WTC11 (cell line): ENCODE data around the gene TOMM40L. TPM values are rescaled to one million over a fixed set of nuclear protein-coding genes. Genes with fewer than 3 reads are reported as not detected.
"Not testable (repeated sequence)": the region's sequence is repeated elsewhere in the genome, so short reads cannot be mapped to it uniquely, and the experiment has no call there.

Experiments used
- ATAC-seq: fragments of 200-7000 bp; cut with Tn5 transposase; 2 replicates; pipeline ENCODE4 v1.10.0; 2021; ENCODE audit warnings: mild to moderate bottlenecking, moderate library complexity
- CTCF ChIA-PET: fragments of 300-600 bp; sonication (Branson Sonifier 250); formaldehyde crosslinking; loops from one replicate; lab custom pipeline; 2021; ENCODE audit warnings: antibody characterized with exemption; lab: Charles Lee
- POLR2A ChIA-PET: fragments of 350-600 bp; sonication (Branson Sonifier 250); formaldehyde crosslinking; loops from one replicate; lab custom pipeline; 2021; ENCODE audit warnings: antibody characterized with exemption; lab: Charles Lee
- DNase-seq: peaks from one replicate; pipeline ENCODE4 v3.0.0; 2021; ENCODE audit warnings: low spot score
- H3K27ac Mint-ChIP-seq: 2 replicates; pipeline ENCODE4 v1.8.0; 2021; ENCODE audit warnings: mixed read lengths
- H3K27me3 Mint-ChIP-seq: 2 replicates; pipeline ENCODE4 v1.8.0; 2021; ENCODE audit warnings: low read depth, mild to moderate bottlenecking, moderate library complexity, mixed read lengths
- H3K36me3 Mint-ChIP-seq: 2 replicates; pipeline ENCODE4 v1.8.0; 2021; ENCODE audit warnings: mixed read lengths
- H3K4me1 Mint-ChIP-seq: 2 replicates; pipeline ENCODE4 v1.8.0; 2022; ENCODE audit warnings: mixed read lengths
- H3K4me3 Mint-ChIP-seq: 2 replicates; pipeline ENCODE4 v1.8.0; 2021; ENCODE audit warnings: mild to moderate bottlenecking, moderate library complexity, mixed read lengths
- H3K9me3 Mint-ChIP-seq: 2 replicates; pipeline ENCODE4 v1.8.0; 2021; ENCODE audit warnings: mixed read lengths
- ATF3 ChIP-seq: sonication (generic); formaldehyde crosslinking; conservative IDR thresholded peaks from 2 replicates; pipeline ENCODE4 v1.8.1; 2022; ENCODE audit warnings: mild to moderate bottlenecking, missing genetic modification reagents
- CREM ChIP-seq: sonication (generic); formaldehyde crosslinking; IDR thresholded peaks from 2 replicates; pipeline ENCODE4 v1.8.1; 2022; ENCODE audit warnings: mild to moderate bottlenecking, missing genetic modification reagents, moderate library complexity
- E2F4 ChIP-seq: sonication (generic); formaldehyde crosslinking; IDR thresholded peaks from 2 replicates; pipeline ENCODE4 v1.8.1; 2022; ENCODE audit warnings: low read depth, mild to moderate bottlenecking, moderate library complexity, missing genetic modification reagents, borderline replicate concordance
- EMX1 ChIP-seq: fragments of 250-450 bp; sonication (Bioruptor Pico); IDR thresholded peaks from 2 replicates; pipeline ENCODE4 v1.8.0; 2021; ENCODE audit warnings: mild to moderate bottlenecking
- ESRRA ChIP-seq: sonication (generic); formaldehyde crosslinking; IDR thresholded peaks from 2 replicates; pipeline ENCODE4 v1.8.1; 2022; ENCODE audit warnings: mild to moderate bottlenecking, missing genetic modification reagents, borderline replicate concordance
- ETV6 ChIP-seq: sonication (generic); formaldehyde crosslinking; IDR thresholded peaks from 2 replicates; pipeline ENCODE4 v1.8.1; 2022; ENCODE audit warnings: mild to moderate bottlenecking, missing genetic modification reagents
- FOXJ3 ChIP-seq: sonication (generic); formaldehyde crosslinking; IDR thresholded peaks from 2 replicates; pipeline ENCODE4 v1.9.0; 2021; ENCODE audit warnings: missing genetic modification reagents, mild to moderate bottlenecking, borderline replicate concordance
- GABPB1 ChIP-seq: sonication (generic); formaldehyde crosslinking; IDR thresholded peaks from 2 replicates; pipeline ENCODE4 v1.8.1; 2023; ENCODE audit warnings: mild to moderate bottlenecking, missing genetic modification reagents
- GTF2I ChIP-seq: fragments of 250-450 bp; sonication (Bioruptor Pico); conservative IDR thresholded peaks from 2 replicates; pipeline ENCODE4 v1.4.0; 2021; ENCODE audit warnings: mild to moderate bottlenecking
- IRF1 ChIP-seq: sonication (generic); formaldehyde crosslinking; IDR thresholded peaks from 2 replicates; pipeline ENCODE4 v1.8.0; 2023; ENCODE audit warnings: missing genetic modification reagents
- MLX ChIP-seq: sonication (generic); formaldehyde crosslinking; IDR thresholded peaks from 2 replicates; pipeline ENCODE4 v1.8.1; 2023; ENCODE audit warnings: mild to moderate bottlenecking, missing genetic modification reagents, moderate library complexity
- NFE2L1 ChIP-seq: sonication (generic); formaldehyde crosslinking; IDR thresholded peaks from 2 replicates; pipeline ENCODE4 v1.8.1; 2023; ENCODE audit warnings: missing genetic modification reagents
- NFYB ChIP-seq: sonication (generic); formaldehyde crosslinking; conservative IDR thresholded peaks from 2 replicates; pipeline ENCODE4 v1.8.0; 2022; ENCODE audit warnings: low read depth, missing genetic modification reagents
- NR1H2 ChIP-seq: sonication (generic); formaldehyde crosslinking; IDR thresholded peaks from 2 replicates; pipeline ENCODE4 v1.9.0; 2021; ENCODE audit warnings: mild to moderate bottlenecking, moderate library complexity, missing genetic modification reagents
- PRDM15 ChIP-seq: sonication (generic); formaldehyde crosslinking; IDR thresholded peaks from 2 replicates; pipeline ENCODE4 v1.8.0; 2022; ENCODE audit warnings: missing genetic modification reagents
- TEAD1 ChIP-seq: sonication (generic); formaldehyde crosslinking; IDR thresholded peaks from 2 replicates; pipeline ENCODE4 v1.8.0; 2022; ENCODE audit warnings: mild to moderate bottlenecking, missing genetic modification reagents
- TEAD4 ChIP-seq: sonication (generic); formaldehyde crosslinking; IDR thresholded peaks from 2 replicates; pipeline ENCODE4 v1.8.0; 2022; ENCODE audit warnings: mild to moderate bottlenecking, missing genetic modification reagents
- TP53 ChIP-seq: sonication (generic); formaldehyde crosslinking; IDR thresholded peaks from 2 replicates; pipeline ENCODE4 v1.8.1; 2023; ENCODE audit warnings: mild to moderate bottlenecking, missing genetic modification reagents
- ZBTB43 ChIP-seq: sonication (generic); formaldehyde crosslinking; IDR thresholded peaks from 2 replicates; pipeline ENCODE4 v1.8.1; 2023; ENCODE audit warnings: mild to moderate bottlenecking, missing genetic modification reagents
- ZMAT4 ChIP-seq: fragments of 250-450 bp; sonication (Bioruptor Pico); IDR thresholded peaks from 2 replicates; pipeline ENCODE4 v1.9.0; 2021; ENCODE audit warnings: mild to moderate bottlenecking
- ZNF121 ChIP-seq: sonication (generic); formaldehyde crosslinking; IDR thresholded peaks from 2 replicates; pipeline ENCODE4 v1.8.0; 2023; ENCODE audit warnings: missing genetic modification reagents
- ZSCAN18 ChIP-seq: fragments of 250-450 bp; sonication (Bioruptor Pico); IDR thresholded peaks from 2 replicates; pipeline ENCODE4 v2.1.2; 2022; ENCODE audit warnings: mild to moderate bottlenecking, moderate library complexity
- total RNA-seq: library from RNA; stranded (reverse); gene quantifications from 3 replicates; pipeline ENCODE4 v1.2.3, GENCODE V29; 2021

Gene TOMM40L
- total RNA-seq, 1 experiment from 2014 or later: 16.9 TPM

- H3K4me3 Mint-ChIP-seq, H3K36me3 Mint-ChIP-seq, DNase-seq, H3K4me1 Mint-ChIP-seq, ATAC-seq, H3K27me3 Mint-ChIP-seq, H3K9me3 Mint-ChIP-seq, POLR2A ChIA-PET, H3K27ac Mint-ChIP-seq: not testable (repeated sequence)
- peak; percentile 50 for TF ChIP-seq NFYB (CRISPR knock-in tag)
- CTCF ChIA-PET: interaction anchor here (0.8 to 1.0 kb wide), 3 partner anchors 9 to 179 kb away, joined by 3 to 4 read pairs (median 3); partner anchors contain the start of gene PCP4L1
Observed at GRCh38 chr1:161250100-161250499, 24.2 kb downstream of the TOMM40L start.

- DNase-seq (no peak), ATAC-seq (no peak)
- Mint-ChIP-seq H3K4me1 (peaks cover 4% of the 10 kb centered on the region; the same call in 1 of the 2 replicates), H3K27ac (no peak overlapping the region), H3K9me3 (peaks cover 14% of the 10 kb centered on the region), H3K27me3 (peaks cover 13% of the 10 kb centered on the region), H3K4me3 (no peak overlapping the region), H3K36me3 (peaks cover 4% of the 10 kb centered on the region)
- ChIA-PET CTCF (interaction anchor here (0.8 kb wide), 1 partner anchor 8 kb away, joined by 4 read pairs; the partner anchor contains the start of gene PCP4L1), POLR2A (no interaction called here)
- TF ChIP-seq E2F4 (CRISPR knock-in tag) (no peak), TEAD1 (CRISPR knock-in tag) (no peak), MLX (CRISPR knock-in tag) (no peak), GABPB1 (CRISPR knock-in tag) (no peak), EMX1 (CRISPR knock-in tag) (no peak), ETV6 (CRISPR knock-in tag) (no peak), IRF1 (CRISPR knock-in tag) (no peak), ZSCAN18 (no peak), PRDM15 (CRISPR knock-in tag) (no peak), TP53 (CRISPR knock-in tag) (no peak), ZNF121 (CRISPR knock-in tag) (no peak), ZBTB43 (CRISPR knock-in tag) (no peak)
Observed at GRCh38 chr1:161250829-161251228, 25.0 kb downstream of the TOMM40L start.

GRCh38 chr1:161251579-161251978, 25.7 kb downstream of the TOMM40L start:
- H3K27ac Mint-ChIP-seq: no peak overlapping the region
- H3K27me3 Mint-ChIP-seq: peaks cover 19% of the 10 kb centered on the region
- ChIA-PET POLR2A (no interaction called here), CTCF (no interaction called here)
- DNase-seq: no peak
- ATAC-seq: no peak
- peaks cover 4% of the 10 kb centered on the region; the same call in 1 of the 2 replicates for H3K4me1 Mint-ChIP-seq
- H3K4me3 Mint-ChIP-seq: no peak overlapping the region
- peaks cover 22% of the 10 kb centered on the region for H3K9me3 Mint-ChIP-seq
- peaks cover 4% of the 10 kb centered on the region for H3K36me3 Mint-ChIP-seq
- TF ChIP-seq NR1H2 (CRISPR knock-in tag): no peak
- no peak for TF ChIP-seq NFE2L1 (CRISPR knock-in tag)
- TF ChIP-seq ESRRA (CRISPR knock-in tag): no peak
- TF ChIP-seq FOXJ3 (CRISPR knock-in tag): no peak
- TF ChIP-seq ZMAT4: no peak
- no peak for TF ChIP-seq TEAD4
- no peak for TF ChIP-seq IRF1 (CRISPR knock-in tag)
- TF ChIP-seq GTF2I (CRISPR knock-in tag): no peak
- no peak for TF ChIP-seq ATF3 (CRISPR knock-in tag)
- no peak for TF ChIP-seq CREM (CRISPR knock-in tag)
